Liver (tissue), 9 donors: ENCODE measurements around the gene ABLIM2. TPM values are rescaled to one million over a fixed set of nuclear protein-coding genes. Genes with fewer than 3 reads are reported as not detected.

Experiments used
- DNase-seq: peaks from one replicate; pipeline ENCODE4 v3.0.0-alpha.2; 2017; ENCODE audit warnings: low spot score
- H3K27ac ChIP-seq, 2 donors: one replicate each; pipeline ENCODE4 v1.7.0; 2013; ENCODE audit warnings: inconsistent platforms in 2 of 2, low read length in 2 of 2, control low read depth in 1 of 2, low read depth in 1 of 2, mild to moderate bottlenecking in 1 of 2
- H3K27me3 ChIP-seq, 4 donors: one replicate each; pipeline versions ENCODE4 v1.6.1 to v1.7.0; 2013; ENCODE audit warnings: low read length in 3 of 4, inconsistent platforms in 1 of 4, mild to moderate bottlenecking in 1 of 4, moderate library complexity in 1 of 4; ENCODE audit not compliant: control insufficient read depth in 4 of 4, insufficient read depth in 4 of 4
- H3K36me3 ChIP-seq, 4 donors: one replicate each; pipeline versions ENCODE4 v1.6.1 to v1.7.0; 2013; ENCODE audit warnings: low read length in 3 of 4, mild to moderate bottlenecking in 3 of 4, low read depth in 1 of 4, moderate library complexity in 1 of 4; ENCODE audit not compliant: control insufficient read depth in 4 of 4, insufficient read depth in 3 of 4
- H3K4me1 ChIP-seq, 4 donors: one replicate each; pipeline versions ENCODE4 v1.6.1 to v1.7.0; 2013; ENCODE audit warnings: low read length in 3 of 4, mild to moderate bottlenecking in 3 of 4, moderate library complexity in 1 of 4; ENCODE audit not compliant: control insufficient read depth in 4 of 4, insufficient read depth in 4 of 4
- H3K4me3 ChIP-seq, 3 donors: one replicate each; pipeline versions ENCODE4 v1.6.1 to v1.7.0; 2013; ENCODE audit warnings: low read length in 3 of 3, control low read depth in 1 of 3, low read depth in 1 of 3, mild to moderate bottlenecking in 1 of 3
- H3K9ac ChIP-seq, 2 donors: one replicate each; pipeline ENCODE4 v1.7.0; 2013; ENCODE audit warnings: low read length in 2 of 2, mild to moderate bottlenecking in 2 of 2, moderate library complexity in 2 of 2, control low read depth in 1 of 2, low read depth in 1 of 2
- H3K9me3 ChIP-seq, 4 donors: one replicate each; pipeline versions ENCODE4 v1.6.1 to v1.7.0; 2013; ENCODE audit warnings: low read length in 3 of 4; ENCODE audit not compliant: control insufficient read depth in 4 of 4
- EGR1 ChIP-seq, 2 donors: IDR thresholded peaks; 2 replicates each; pipeline ENCODE4 v1.6.1; 2016 to 2018; ENCODE audit warnings: antibody characterized with exemption in 2 of 2, low read depth in 2 of 2
- FOXA1 ChIP-seq: IDR thresholded peaks from 2 replicates; pipeline ENCODE4 v1.6.1; 2016; ENCODE audit warnings: antibody characterized with exemption
- FOXA2 ChIP-seq: IDR thresholded peaks from 2 replicates; pipeline ENCODE4 v1.6.1; 2016; ENCODE audit warnings: antibody characterized with exemption
- GABPA ChIP-seq, 2 donors: IDR thresholded peaks in 1 of 2; conservative IDR thresholded peaks in 1 of 2; 2 replicates each; pipeline ENCODE4 v1.6.1; 2016; ENCODE audit warnings: antibody characterized with exemption in 2 of 2, mild to moderate bottlenecking in 1 of 2, moderate library complexity in 1 of 2
- HNF4A ChIP-seq, 2 donors: conservative IDR thresholded peaks; 2 replicates each; pipeline ENCODE4 v1.6.1; 2016; ENCODE audit warnings: antibody characterized with exemption in 2 of 2, mild to moderate bottlenecking in 2 of 2
- HNF4G ChIP-seq: IDR thresholded peaks from 2 replicates; pipeline ENCODE4 v1.6.1; 2016; ENCODE audit warnings: antibody characterized with exemption
- JUND ChIP-seq, 2 donors: IDR thresholded peaks; 2 replicates each; pipeline ENCODE4 v1.6.1; 2016; ENCODE audit warnings: antibody characterized with exemption in 2 of 2
- NR2F2 ChIP-seq: IDR thresholded peaks from 2 replicates; pipeline ENCODE4 v1.6.1; 2016; ENCODE audit warnings: antibody characterized with exemption
- RAD21 ChIP-seq, 2 donors: IDR thresholded peaks; 2 replicates each; pipeline ENCODE4 v1.6.1; 2016; ENCODE audit warnings: antibody characterized with exemption in 2 of 2, mild to moderate bottlenecking in 2 of 2
- RXRA ChIP-seq, 2 donors: IDR thresholded peaks; 2 replicates each; pipeline ENCODE4 v1.6.1; 2017 to 2018; ENCODE audit warnings: antibody characterized with exemption in 2 of 2, mild to moderate bottlenecking in 1 of 2
- SP1 ChIP-seq: IDR thresholded peaks from 2 replicates; pipeline ENCODE4 v1.6.1; 2018; ENCODE audit warnings: antibody characterized with exemption, mild to moderate bottlenecking
- TAF1 ChIP-seq: conservative IDR thresholded peaks from 2 replicates; pipeline ENCODE4 v1.6.1; 2016; ENCODE audit warnings: antibody characterized with exemption, mild to moderate bottlenecking
- YY1 ChIP-seq: IDR thresholded peaks from 2 replicates; pipeline ENCODE4 v1.6.1; 2016; ENCODE audit warnings: antibody characterized with exemption, mild to moderate bottlenecking
- WGBS: extraction: QIAGEN DNeasy Blood & Tissue Kit; methylation state at CpG from one replicate; pipeline ENCODE4 v1.1.7; 2013; 5-methylcytosine and 5-hydroxymethylcytosine counted together
- polyA plus RNA-seq, 2 donors: library from polyadenylated mRNA; stranded (reverse) in 1 of 2; unstranded in 1 of 2; fragments of 200-250 nt in 1 of 2; fragments of >200 nt in 1 of 2; fragmentation: Nextera tagmentation in 1 of 2; extraction: Ambion mirVana in 1 of 2; gene quantifications; one replicate each; pipeline versions ENCODE4 v1.2.1 to v1.2.3, GENCODE V29; 2013 to 2015
- total RNA-seq, 2 donors: library from RNA; depleted of rRNA; stranded (reverse); fragments of >200 nt; gene quantifications; one replicate each; pipeline ENCODE4 v1.2.3, GENCODE V29; 2014
- TF ChIP-seq, protein P1 (sequence below): IDR thresholded peaks from 2 replicates; pipeline ENCODE4 v1.6.1; 2016; ENCODE audit warnings: antibody characterized with exemption
- TF ChIP-seq, protein P2 (sequence below): fragments of 150-350 bp; IDR thresholded peaks from 2 replicates; pipeline ENCODE4 v1.5.1; 2017; ENCODE audit warnings: improper control_type of control experiment, low read depth, low read length; ENCODE audit not compliant: missing input control
- TF ChIP-seq, protein P3 (sequence below): IDR thresholded peaks from 2 replicates; pipeline ENCODE4 v1.6.1; 2016; ENCODE audit warnings: antibody characterized with exemption
- TF ChIP-seq, protein P4 (sequence below): IDR thresholded peaks from 2 replicates; pipeline ENCODE4 v1.6.1; 2016; ENCODE audit warnings: antibody characterized with exemption, mild to moderate bottlenecking
- TF ChIP-seq, protein P5 (sequence below): IDR thresholded peaks from 2 replicates; pipeline ENCODE4 v1.6.1; 2016; ENCODE audit warnings: antibody characterized with exemption
- donor health status: healthy.
- donor health status: healthy.
- donor health status: healthy.
- donor health status: healthy.
- donor health status: healthy.

ABLIM2 gene
- total and polyA plus RNA-seq, 4 donors, result 0.75 to 2.5 (median 0.93) TPM

DNA sequence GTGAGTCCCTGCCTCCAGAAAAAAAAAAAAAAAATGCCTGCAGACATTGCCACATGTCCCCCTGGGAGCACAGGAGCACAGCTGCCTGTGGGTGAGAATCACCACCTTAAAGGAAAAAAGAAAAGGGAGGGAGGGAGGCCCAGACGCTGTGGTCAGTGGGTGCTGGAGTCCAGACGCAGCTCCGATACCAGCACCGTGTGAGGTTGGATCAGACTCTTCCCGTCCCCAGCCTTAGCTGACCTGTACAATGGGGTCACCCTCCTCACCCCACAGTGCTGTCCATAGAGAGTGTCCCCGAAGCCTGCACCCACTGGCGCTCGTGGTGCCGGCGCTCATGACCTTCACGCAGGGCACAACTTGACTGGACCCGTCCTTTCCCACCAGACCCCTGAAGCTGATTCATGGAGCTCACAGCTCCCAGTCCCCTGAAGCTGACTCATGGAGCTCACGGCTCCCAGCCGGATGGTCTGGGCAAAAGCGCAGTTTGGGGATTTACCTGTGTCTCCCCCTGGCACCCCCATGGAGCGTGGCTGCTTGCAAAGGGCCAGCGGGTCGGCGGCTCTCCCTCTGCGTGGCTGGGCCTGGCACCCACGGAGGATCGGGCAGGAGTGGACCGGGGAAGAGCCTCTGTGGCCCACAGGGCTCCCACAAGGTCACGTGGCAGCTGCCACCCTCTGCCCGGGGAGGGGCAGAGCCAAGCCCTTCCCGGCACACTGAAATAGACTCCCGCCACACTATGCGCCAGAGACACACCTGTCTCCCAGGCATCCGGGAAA is 31.4 kb downstream of the ABLIM2 start:
- no peak for DNase-seq
- Histone ChIP-seq H3K4me3 (no peak overlapping the region), H3K27ac (no peak overlapping the region), H3K9ac (no peak overlapping the region), H3K4me1 (no peaks in the 10 kb centered on the region), H3K9me3 (no peaks in the 10 kb centered on the region), H3K36me3 (no peaks in the 10 kb centered on the region), H3K27me3 (no peaks in the 10 kb centered on the region)
- TF ChIP-seq NR2F2 (no peak), RAD21 (IDR thresholded peaks at IDR 0.05) (no peak), YY1 (no peak), GABPA (IDR thresholded peaks at IDR 0.05 in 1 of 2, conservative IDR thresholded peaks at IDR 0.05 in 1 of 2) (no peak), FOXA2 (no peak), HNF4G (no peak), FOXA1 (no peak), HNF4A (conservative IDR thresholded peaks at IDR 0.05) (no peak), RXRA (IDR thresholded peaks at IDR 0.05) (no peak), JUND (IDR thresholded peaks at IDR 0.05) (no peak), EGR1 (IDR thresholded peaks at IDR 0.05; ENCODE audit: low read depth in 2 of 2) (no peak), TAF1 (no peak), SP1 (no peak)
- TF ChIP-seq, protein P1, sequence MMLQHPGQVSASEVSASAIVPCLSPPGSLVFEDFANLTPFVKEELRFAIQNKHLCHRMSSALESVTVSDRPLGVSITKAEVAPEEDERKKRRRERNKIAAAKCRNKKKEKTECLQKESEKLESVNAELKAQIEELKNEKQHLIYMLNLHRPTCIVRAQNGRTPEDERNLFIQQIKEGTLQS, result no peak
- TF ChIP-seq, protein P2, sequence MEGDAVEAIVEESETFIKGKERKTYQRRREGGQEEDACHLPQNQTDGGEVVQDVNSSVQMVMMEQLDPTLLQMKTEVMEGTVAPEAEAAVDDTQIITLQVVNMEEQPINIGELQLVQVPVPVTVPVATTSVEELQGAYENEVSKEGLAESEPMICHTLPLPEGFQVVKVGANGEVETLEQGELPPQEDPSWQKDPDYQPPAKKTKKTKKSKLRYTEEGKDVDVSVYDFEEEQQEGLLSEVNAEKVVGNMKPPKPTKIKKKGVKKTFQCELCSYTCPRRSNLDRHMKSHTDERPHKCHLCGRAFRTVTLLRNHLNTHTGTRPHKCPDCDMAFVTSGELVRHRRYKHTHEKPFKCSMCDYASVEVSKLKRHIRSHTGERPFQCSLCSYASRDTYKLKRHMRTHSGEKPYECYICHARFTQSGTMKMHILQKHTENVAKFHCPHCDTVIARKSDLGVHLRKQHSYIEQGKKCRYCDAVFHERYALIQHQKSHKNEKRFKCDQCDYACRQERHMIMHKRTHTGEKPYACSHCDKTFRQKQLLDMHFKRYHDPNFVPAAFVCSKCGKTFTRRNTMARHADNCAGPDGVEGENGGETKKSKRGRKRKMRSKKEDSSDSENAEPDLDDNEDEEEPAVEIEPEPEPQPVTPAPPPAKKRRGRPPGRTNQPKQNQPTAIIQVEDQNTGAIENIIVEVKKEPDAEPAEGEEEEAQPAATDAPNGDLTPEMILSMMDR, result no peak
- TF ChIP-seq, protein P3, sequence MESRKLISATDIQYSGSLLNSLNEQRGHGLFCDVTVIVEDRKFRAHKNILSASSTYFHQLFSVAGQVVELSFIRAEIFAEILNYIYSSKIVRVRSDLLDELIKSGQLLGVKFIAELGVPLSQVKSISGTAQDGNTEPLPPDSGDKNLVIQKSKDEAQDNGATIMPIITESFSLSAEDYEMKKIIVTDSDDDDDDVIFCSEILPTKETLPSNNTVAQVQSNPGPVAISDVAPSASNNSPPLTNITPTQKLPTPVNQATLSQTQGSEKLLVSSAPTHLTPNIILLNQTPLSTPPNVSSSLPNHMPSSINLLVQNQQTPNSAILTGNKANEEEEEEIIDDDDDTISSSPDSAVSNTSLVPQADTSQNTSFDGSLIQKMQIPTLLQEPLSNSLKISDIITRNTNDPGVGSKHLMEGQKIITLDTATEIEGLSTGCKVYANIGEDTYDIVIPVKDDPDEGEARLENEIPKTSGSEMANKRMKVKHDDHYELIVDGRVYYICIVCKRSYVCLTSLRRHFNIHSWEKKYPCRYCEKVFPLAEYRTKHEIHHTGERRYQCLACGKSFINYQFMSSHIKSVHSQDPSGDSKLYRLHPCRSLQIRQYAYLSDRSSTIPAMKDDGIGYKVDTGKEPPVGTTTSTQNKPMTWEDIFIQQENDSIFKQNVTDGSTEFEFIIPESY, result no peak
- TF ChIP-seq, protein P4, sequence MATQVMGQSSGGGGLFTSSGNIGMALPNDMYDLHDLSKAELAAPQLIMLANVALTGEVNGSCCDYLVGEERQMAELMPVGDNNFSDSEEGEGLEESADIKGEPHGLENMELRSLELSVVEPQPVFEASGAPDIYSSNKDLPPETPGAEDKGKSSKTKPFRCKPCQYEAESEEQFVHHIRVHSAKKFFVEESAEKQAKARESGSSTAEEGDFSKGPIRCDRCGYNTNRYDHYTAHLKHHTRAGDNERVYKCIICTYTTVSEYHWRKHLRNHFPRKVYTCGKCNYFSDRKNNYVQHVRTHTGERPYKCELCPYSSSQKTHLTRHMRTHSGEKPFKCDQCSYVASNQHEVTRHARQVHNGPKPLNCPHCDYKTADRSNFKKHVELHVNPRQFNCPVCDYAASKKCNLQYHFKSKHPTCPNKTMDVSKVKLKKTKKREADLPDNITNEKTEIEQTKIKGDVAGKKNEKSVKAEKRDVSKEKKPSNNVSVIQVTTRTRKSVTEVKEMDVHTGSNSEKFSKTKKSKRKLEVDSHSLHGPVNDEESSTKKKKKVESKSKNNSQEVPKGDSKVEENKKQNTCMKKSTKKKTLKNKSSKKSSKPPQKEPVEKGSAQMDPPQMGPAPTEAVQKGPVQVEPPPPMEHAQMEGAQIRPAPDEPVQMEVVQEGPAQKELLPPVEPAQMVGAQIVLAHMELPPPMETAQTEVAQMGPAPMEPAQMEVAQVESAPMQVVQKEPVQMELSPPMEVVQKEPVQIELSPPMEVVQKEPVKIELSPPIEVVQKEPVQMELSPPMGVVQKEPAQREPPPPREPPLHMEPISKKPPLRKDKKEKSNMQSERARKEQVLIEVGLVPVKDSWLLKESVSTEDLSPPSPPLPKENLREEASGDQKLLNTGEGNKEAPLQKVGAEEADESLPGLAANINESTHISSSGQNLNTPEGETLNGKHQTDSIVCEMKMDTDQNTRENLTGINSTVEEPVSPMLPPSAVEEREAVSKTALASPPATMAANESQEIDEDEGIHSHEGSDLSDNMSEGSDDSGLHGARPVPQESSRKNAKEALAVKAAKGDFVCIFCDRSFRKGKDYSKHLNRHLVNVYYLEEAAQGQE, result no peak
- TF ChIP-seq, protein P5, sequence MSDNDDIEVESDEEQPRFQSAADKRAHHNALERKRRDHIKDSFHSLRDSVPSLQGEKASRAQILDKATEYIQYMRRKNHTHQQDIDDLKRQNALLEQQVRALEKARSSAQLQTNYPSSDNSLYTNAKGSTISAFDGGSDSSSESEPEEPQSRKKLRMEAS, result no peak
- 93% methylated on average over 29 of the region's 29 CpGs for WGBS
